GM18909 (cell line): ENCODE data around the gene DLX1.

Source experiments
- ATAC-seq: cut with Tn5 transposase; IDR thresholded peaks from one replicate; pipeline ENCODE4 v1.9.1; 2021; ENCODE audit warnings: mild to moderate bottlenecking; ENCODE audit not compliant: unreplicated experiment, poor library complexity

Gene DLX1

GRCh38 chr2:172086241-172087206 lies 1.2 kb downstream of the DLX1 start:
- ATAC-seq, result no peak

DNA sequence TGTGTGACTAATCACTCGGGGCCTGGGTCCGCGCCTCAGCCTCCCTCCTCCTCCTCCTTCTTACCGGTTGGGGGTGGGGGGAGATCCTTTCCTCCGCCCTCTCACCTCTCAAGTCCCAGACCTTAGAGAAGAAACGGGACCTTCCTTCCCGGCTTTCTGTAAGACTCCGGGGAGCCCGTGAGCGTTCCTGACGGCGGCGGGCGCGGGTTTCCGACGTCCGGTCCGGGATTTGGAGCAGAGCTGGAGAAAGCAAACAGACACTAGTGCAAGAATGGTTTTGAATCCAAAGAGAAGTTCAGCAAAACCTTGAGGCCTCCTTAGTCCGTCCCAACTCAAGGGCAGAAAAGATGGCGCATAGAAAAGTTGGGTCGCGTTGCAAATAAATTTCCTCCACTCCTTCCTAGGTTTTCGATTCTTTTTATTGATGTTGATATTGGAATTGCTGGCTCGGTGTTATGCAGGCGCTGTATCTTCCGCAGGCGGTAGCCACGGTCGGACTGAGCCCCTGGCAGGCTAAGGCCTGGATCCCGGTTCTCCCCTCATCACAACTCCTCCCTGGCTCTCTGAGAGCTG lies 2.0 kb downstream of the DLX1 start:
- no peak for ATAC-seq

DNA sequence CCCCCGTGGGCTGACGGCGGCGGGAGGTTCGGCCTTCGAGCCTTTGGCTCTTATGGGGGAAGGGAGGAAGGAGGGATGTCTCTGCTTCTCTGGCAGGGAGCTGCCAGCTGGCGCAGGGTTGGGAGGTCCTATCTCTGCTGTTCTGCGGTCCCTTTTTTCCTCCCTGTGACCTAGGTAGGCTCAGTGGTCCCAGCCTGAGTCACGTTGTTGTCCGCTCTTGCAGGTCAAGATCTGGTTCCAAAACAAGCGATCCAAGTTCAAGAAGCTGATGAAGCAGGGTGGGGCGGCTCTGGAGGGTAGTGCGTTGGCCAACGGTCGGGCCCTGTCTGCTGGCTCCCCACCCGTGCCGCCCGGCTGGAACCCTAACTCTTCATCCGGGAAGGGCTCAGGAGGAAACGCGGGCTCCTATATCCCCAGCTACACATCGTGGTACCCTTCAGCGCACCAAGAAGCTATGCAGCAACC lies 2.5 kb downstream of the DLX1 start:
- no peak for ATAC-seq

DNA sequence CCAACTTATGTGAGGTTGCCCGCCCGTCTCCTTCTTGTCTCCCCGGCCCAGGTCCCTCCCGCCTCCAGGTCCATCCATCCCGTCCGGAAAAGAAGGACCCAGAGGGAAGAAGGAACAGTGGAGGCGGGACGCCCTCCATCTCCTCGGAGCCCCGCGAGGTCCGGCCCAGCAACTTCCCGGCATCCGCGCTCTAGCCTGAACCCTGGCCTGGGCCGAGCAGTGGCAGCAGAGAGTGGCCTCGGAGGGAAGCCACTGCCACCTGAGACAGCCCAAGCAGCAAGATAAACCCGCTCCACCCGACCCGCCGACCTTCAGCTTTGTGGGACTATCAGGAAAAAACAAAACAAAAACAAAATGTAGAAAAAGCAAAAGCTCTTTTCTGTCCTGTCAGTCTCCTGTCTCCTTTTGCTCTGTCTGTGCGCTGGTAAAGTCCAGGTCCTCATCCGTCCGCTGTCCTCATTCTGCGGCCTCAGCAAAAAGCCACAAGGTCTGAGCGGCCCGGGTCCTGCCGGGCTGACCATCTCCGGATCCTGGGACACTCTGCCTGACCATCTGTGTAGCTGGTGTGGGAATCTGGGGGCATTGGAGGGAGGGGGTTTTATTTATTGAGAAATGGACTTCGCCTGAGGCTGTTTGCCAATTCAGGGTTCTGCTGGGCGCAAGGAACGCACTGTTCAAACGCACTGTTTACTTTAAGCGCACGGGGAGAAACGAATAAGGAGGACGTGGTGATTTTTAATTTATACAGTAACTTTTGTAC lies 3.1 kb downstream of the DLX1 start:
- no peak for ATAC-seq

GRCh38 chr2:172089005-172089504 lies 3.7 kb downstream of the DLX1 start:
- ATAC-seq, result no peak

DNA sequence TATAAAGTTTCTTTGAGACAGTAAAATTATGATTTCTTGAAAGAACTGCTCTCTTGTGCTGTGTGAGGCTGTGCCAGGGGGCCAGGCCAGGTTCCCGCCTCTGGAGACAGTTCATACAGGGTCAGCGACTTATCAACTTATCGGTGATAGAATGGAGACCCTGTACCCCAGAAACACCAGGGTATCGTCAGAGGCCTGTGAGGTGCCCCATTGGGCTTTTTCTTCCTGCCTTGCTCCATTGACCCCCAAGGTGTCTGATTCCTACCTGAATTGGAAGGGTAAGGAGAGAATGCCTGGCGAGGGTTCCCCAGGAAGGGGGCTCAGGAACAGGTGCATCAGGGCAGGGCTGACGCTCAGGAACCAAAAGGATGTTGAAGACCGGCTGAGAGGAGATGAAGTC lies 4.3 kb downstream of the DLX1 start:
- ATAC-seq, result no peak

- no peak for ATAC-seq
Observed at GRCh38 chr2:172090044-172090961, 5.0 kb downstream of the DLX1 start.

- no peak for ATAC-seq
Observed at GRCh38 chr2:172091000-172091641, 5.8 kb downstream of the DLX1 start.

DNA sequence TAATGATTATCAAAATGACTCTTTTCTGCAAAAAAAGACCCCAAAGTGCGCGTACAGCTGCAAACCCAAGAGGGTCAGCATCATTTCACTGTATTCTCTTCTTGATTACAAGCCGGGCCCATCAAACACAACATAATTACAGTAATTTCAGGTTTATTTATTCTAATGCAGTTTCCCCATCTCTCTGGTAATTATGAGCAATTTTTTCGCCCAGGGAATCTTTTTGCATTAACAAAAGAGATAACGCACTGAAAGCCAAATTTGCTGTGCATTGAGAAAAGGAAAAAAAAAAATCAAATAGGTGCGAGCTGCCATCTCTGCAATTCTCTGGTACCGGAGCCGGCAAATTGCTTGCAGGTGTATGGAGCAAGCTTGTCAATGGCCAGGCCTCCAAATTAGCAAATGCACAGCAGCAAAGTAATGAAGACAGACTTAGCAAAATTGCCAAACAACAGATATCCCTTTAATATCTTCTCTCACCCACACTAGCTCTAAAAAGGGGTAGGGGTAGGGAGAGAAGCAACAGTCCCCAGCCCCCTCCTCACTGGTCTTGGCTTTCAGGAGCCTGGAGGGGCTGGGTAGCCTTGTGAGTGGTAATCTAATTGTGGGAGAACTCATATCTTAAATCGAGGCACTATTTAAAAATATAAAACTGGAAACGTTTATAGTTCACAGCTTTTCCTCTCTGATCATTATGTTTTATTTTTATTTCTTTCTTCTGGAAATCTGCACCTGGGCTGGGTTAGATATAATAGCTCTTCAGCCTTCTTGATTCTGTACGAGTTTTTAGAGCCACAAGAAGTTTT lies 6.7 kb downstream of the DLX1 start:
- ATAC-seq, result no peak

- no peak for ATAC-seq
Observed at GRCh38 chr2:172092716-172093415, 7.6 kb downstream of the DLX1 start.

- ATAC-seq, result no peak
Observed at GRCh38 chr2:172093416-172094293, 8.3 kb downstream of the DLX1 start.

- ATAC-seq, result no peak
Observed at GRCh38 chr2:172094294-172095145, 9.2 kb downstream of the DLX1 start.

GRCh38 chr2:172095146-172095904 lies 10.0 kb downstream of the DLX1 start:
- no peak for ATAC-seq

DNA sequence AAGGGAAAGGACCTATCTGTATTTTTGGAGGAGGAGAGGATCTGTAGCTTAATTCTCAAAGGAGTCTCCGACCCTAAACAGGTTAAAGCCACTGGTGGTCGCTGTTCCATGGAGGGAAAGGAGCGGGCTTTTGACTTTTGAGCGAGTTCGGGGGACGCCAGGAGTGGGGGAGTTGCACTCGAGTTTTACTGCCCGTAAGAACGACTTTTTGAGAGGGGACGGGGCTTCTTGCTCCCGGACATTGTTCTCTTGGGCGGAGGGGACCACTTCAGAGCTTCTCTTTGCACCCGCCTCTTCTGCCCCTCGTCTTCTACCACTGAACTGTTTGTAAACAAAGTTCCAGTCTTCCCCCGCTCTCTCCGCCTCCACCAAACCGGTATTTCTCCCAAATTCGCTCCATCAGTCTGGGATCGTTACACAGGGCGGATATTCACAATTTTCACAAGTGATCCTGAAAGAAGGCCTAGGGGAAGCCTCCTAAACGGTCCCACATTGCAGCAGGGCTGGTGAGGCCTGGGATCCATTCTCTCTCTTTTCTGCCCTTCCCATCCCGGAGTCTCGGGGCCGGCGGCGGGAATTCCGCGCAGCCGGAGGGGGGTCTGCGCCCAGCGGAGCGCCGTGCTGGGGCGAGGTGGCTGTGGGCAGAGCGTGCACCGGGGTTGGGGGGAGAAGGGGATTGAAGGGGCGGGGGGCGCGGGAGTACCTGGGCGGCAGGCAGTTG lies 10.8 kb downstream of the DLX1 start:
- no peak for ATAC-seq
